ENCODE results near the gene ARHGAP32.

DNA sequence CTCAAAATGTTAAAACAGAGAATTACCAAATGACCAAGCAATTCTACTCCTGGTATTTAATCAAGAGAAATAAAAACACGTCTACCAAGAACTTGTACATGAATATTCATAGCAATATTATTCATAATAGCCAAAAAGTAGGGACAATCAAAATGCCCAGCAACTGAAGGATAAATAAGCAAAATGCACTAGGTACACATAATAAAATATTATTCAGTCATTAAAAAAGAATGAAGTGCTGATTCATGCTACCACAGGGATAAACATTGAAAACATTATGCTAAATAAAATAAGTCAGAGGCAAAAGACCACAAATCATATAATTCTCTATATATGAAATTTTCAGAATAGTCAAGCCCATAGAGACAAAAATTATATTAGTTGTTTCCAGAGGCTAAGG is 24.8 kb downstream of the ARHGAP32 start:
- TF ChIP-seq CTCF (IDR thresholded peaks at IDR 0.05) (no peak), ZFX (IDR thresholded peaks at IDR 0.05; ENCODE audit: borderline replicate concordance) (no peak)

All from 22Rv1 (cell line).